Epithelial cell of esophagus (primary cell): Measurements from ENCODE around the gene ROBO1.
A peak's percentile ranks its signal among the peaks of the same experiment; 100 is the strongest.
"Not testable (repeated sequence)": the region's sequence is repeated elsewhere in the genome, so short reads cannot be mapped to it uniquely, and the experiment has no call there.

Experiments
- DNase-seq: peaks from one replicate; pipeline ENCODE4 v3.0.0; 2010; ENCODE audit warnings: low read depth
- H3K4me3 ChIP-seq: 2 replicates; pipeline ENCODE4 v1.5.1; 2011; ENCODE audit warnings: mild to moderate bottlenecking, low read length, control low read depth
- TF ChIP-seq, protein P1 (sequence below): IDR thresholded peaks from 2 replicates; pipeline ENCODE4 v1.5.1; 2011; ENCODE audit warnings: low read depth, mild to moderate bottlenecking, low read length, control low read depth, inconsistent platforms; ENCODE audit not compliant: insufficient read depth; ENCODE audit errors: missing control alignments

Gene ROBO1

DNA sequence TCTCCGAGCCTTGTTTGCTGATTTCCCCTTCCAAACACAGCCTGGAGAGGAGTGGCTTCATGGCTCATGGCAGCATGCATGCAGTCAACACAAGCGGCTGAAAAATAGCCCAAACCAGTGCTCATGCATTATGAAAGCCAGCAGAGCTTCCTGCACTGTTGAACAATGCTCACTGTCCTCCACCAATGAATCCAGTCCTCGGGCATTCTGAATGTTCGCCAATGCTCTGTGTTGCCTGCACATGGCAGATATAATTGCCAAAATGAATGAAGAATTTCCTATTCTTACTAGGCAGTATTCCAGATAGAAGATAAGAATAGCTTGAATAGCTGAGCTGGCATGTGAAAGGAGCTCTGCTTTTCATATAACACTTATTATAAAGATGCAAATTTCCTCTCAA, 252.7 kb downstream of the ROBO1 start:
- no peak overlapping the region for H3K4me3 ChIP-seq
- TF ChIP-seq, protein P1, sequence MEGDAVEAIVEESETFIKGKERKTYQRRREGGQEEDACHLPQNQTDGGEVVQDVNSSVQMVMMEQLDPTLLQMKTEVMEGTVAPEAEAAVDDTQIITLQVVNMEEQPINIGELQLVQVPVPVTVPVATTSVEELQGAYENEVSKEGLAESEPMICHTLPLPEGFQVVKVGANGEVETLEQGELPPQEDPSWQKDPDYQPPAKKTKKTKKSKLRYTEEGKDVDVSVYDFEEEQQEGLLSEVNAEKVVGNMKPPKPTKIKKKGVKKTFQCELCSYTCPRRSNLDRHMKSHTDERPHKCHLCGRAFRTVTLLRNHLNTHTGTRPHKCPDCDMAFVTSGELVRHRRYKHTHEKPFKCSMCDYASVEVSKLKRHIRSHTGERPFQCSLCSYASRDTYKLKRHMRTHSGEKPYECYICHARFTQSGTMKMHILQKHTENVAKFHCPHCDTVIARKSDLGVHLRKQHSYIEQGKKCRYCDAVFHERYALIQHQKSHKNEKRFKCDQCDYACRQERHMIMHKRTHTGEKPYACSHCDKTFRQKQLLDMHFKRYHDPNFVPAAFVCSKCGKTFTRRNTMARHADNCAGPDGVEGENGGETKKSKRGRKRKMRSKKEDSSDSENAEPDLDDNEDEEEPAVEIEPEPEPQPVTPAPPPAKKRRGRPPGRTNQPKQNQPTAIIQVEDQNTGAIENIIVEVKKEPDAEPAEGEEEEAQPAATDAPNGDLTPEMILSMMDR, result no peak
- DNase-seq, result no peak

DNA sequence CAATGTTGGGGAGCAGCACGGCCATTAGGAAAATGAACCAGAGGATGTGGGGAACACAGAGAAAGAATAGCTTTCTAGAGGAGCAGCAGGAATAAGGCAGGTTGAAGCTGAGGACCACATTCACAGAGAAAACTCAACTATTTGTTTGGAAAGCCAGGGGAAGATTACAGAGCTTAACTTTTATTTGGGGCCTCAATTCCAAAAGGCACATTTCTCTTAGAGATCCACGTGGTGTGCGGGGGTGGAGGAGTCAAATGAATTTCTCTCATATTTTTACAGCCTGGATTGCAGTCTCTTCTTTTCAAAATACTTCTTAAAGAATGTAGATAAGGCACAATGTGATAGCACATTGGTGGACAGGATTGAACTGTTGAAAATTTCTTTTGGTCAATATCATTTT, 253.7 kb downstream of the ROBO1 start:
- DNase-seq, result no peak
- H3K4me3 ChIP-seq, result no peak overlapping the region
- TF ChIP-seq, protein P1, result no peak

DNA sequence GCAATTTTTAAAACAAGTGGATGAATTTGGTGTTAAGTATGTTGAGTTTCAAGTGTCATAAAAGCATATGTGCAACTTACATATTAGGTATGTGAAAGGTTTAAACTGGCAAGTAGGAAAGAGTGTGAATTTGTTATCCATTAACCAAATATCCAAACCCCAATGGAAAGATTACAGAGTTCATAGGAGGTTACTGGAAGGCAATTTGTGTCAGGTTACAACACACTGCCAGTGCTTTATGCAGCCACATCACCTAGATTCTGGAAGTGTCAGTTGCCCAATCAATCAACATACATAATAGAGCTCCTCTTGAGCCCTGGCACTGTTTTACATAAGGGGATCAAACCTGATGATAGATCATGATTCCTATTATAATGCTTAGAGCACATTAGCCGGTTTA, 261.0 kb downstream of the ROBO1 start:
- no peak overlapping the region for H3K4me3 ChIP-seq
- no peak for DNase-seq
- TF ChIP-seq, protein P1, result no peak

DNA sequence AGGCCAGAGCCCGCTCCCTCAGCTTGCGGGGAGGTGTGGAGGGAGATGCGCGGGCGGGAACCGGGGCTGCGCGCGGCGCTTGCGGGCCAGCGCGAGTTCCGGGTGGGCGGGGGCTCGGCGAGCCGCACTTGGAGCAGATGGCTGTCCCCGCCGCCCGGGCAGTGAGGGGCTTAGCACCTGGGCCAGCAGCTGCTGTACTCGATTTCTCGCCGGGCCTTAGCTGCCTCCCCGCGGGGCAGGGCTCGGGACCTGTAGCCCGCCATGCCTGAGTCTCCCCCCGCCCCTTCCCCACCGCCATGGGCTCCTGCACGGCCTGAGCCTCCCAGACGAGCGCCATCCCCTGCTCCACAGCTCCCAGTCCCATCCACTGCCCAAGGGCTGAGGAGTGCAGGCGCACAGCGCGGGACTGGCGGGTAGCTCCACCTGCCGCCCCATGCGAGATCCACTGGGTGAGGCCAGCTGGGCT, 265.5 kb downstream of the ROBO1 start:
- H3K4me3 ChIP-seq, DNase-seq: not testable (repeated sequence)

DNA sequence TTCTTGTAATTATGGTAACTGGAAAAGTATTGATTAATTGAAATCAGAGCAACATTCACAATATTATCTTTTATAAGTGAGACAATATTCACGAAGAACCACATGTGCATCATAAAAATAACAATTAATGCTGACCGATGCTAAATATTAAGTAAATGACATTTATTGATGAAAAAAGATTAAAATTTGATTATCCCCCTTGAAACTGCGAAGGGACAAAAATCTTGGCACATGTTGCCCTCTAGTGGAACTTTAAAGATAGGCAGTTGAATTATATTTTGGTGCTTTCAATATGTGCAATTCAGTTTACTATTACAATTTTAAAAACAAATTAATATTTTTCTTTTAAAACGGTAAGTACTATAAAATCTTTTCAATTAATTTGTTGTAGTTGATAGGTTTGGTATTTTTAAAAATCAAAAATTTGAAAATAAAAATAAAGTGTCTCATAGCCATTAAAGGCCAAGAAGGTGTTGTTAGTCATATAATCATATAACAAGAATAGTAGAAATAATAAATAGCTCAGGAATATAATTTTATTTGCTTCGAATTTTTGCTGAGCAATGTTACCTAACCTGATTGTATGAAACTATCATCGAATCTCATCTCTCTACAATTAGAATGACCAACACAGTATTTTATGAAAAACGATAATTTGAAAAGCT, 270.2 kb downstream of the ROBO1 start:
- peak; percentile 24 for DNase-seq
- TF ChIP-seq, protein P1, result peak; percentile 68
- H3K4me3 ChIP-seq, result no peak overlapping the region

DNA sequence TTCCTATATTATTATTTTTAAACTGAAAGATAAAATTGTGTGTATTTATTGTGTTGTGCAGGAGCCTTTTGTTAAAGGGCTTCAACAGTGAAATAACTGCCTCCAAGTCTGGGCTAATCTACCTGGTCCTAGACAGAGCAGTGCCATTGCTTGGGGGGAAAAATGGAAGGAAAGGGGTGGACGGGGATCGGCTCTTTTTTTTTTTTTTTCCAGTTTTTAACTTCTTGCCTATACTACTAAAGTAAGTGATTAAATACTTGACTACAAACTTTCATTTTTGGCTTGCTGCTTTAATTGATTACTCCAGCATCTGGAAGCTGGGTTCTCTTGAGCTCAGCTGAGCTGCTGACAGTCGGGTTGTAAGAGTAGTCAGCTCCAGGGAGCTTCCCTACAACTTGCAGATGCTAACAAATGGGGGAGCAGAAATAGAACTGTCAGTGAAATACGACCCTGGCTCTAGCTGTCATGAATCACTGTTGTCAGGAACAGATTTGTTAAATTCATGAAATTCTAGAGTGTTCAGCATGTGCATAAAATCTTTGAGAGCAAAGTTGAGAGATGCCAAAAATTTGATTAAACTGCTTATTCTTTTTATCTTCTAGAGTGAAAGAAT, 276.7 kb downstream of the ROBO1 start:
- no peak overlapping the region for H3K4me3 ChIP-seq
- no peak for DNase-seq
- TF ChIP-seq, protein P1, result no peak

DNA sequence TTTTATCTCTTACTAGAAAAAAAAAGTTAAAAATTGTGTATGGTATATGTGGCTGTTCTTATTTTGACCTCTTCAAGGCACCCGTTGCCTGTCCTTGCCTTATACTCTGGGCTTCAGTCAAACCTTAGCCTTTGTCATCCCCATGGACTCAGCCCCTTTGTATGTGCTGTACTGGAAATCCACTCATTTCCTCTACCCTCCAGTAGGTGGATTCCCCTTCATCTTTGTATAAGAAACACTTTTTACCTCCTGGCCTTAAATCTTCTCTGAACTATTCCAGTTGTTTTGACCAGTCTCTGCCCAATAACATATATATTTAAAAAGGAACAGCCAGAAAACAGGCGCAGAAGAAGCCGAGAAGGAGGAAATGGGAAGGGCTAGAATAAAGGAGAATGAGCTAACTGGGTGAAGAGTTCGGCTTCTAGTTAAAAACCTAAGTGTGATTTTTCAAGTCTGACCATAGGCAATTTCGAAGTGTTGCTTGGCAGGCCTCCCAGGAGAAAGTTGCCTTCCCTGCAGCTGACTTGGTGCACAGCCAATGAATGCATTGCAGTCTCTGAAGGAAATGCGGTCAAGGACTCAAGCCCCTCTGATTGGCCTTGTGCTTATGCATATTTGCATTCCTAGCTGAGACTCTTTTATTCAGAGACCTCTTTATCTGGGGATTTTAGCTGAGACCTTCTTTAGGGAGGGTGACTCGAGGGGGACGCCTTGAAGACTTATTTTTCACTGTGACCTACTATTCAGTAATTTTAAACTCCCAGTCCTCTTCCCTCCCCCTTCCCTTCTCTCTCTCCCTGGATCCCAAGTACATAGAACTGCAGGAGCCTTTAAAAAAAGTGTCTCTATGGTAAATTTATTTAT, 277.4 kb downstream of the ROBO1 start:
- TF ChIP-seq, protein P1, result no peak
- H3K4me3 ChIP-seq, result no peak overlapping the region
- peak; percentile 34 for DNase-seq
